ENCODE data around the gene FAM118A. TPM values are rescaled to one million over a fixed set of nuclear protein-coding genes. Genes with fewer than 3 reads are reported as not detected.
"Not testable (repeated sequence)": the region's sequence is repeated elsewhere in the genome, so short reads cannot be mapped to it uniquely, and the experiment has no call there.

Gene FAM118A
- total RNA-seq, 2 donors from 2014 or later: 36.1 to 75.3 TPM

- no peaks in the 10 kb centered on the region for H3K36me3 ChIP-seq
- no peak overlapping the region for H3K9ac ChIP-seq (ENCODE audit: low read depth in 2 of 2, low read length in 2 of 2)
- no peak for TF ChIP-seq CTCF (IDR thresholded peaks at IDR 0.05)
- intact Hi-C loops (cut with DNase I): no loop called here
- no peaks in the 10 kb centered on the region for H3K9me3 ChIP-seq
- H3K4me3 ChIP-seq: no peak overlapping the region
- peaks cover 7% of the 10 kb centered on the region for H3K4me1 ChIP-seq
- H3K27me3 ChIP-seq: no peaks in the 10 kb centered on the region
- DNase-seq: no peak
- H3K27ac ChIP-seq: no peak overlapping the region
Observed at GRCh38 chr22:45294030-45294429, 15.7 kb upstream of the FAM118A start.

DNA sequence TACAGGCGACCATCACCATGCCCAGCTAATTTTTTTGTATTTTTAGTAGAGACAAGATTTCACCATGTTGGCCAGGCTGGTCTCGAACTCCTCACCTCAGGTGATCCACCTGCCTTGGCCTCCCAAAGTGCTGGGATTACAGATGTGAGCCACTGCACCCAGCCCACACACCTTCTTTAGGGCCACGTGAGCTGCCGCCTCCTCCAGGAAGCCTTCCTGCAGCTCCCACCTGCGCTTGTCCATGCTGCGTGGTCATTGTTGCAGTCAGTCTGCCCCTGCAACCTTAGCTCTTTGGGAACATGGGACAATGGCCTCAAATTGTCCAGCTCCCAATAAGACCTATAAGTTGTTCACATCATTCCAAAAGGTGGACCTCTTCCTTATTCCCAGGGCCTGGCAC, 14.7 kb upstream of the FAM118A start:
- H3K9ac ChIP-seq (ENCODE audit: low read depth in 2 of 2, low read length in 2 of 2); H3K27ac ChIP-seq; H3K9me3 ChIP-seq; DNase-seq; H3K36me3 ChIP-seq; H3K27me3 ChIP-seq; H3K4me1 ChIP-seq; H3K4me3 ChIP-seq; intact Hi-C loops (cut with DNase I): not testable (repeated sequence)

- intact Hi-C loops (cut with DNase I): no loop called here
- H3K4me1 ChIP-seq: no peaks in the 10 kb centered on the region
- no peak for TF ChIP-seq CTCF (IDR thresholded peaks at IDR 0.05)
- no peak overlapping the region for H3K9ac ChIP-seq (ENCODE audit: low read depth in 2 of 2, low read length in 2 of 2)
- no peaks in the 10 kb centered on the region for H3K9me3 ChIP-seq
- no peaks in the 10 kb centered on the region for H3K27me3 ChIP-seq
- DNase-seq: no peak
- no peak overlapping the region for H3K4me3 ChIP-seq
- no peaks in the 10 kb centered on the region for H3K36me3 ChIP-seq
- no peak overlapping the region for H3K27ac ChIP-seq
Observed at GRCh38 chr22:45295492-45295891, 14.2 kb upstream of the FAM118A start.

DNA sequence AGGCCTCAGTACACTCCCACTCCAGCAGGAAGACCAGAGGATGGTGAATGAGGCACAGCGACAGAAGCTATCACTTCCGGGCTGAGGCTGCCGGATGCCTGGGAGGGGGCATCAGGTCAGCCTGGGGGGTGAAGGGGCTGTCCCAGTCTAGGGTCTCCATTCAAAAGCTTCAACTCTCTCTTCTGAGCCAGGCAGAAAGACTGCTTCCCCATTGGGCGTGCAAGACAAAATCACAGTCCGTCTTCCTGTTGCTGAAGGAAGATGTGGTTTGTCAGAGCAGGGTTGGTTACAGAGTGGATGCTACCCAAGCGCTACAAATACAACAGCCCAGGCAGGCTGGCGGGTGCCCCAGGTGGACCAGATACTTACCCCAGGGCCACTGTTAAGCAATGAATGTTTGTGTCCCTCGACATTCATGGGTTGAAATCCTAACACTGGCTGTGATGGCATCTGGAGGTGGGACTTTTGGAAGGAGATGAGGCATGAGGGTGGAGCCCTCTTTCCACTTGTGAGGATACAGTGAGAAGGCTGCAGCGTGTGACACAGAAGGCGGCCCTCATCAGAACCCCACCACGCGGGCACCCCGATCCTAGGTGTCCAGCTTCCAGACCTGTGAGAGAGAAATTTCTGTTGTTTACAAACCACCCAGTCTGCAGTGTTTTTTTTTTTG, 13.0 kb upstream of the FAM118A start:
- H3K4me1 ChIP-seq: no peaks in the 10 kb centered on the region
- H3K9me3 ChIP-seq: no peaks in the 10 kb centered on the region
- H3K9ac ChIP-seq (ENCODE audit: low read depth in 2 of 2, low read length in 2 of 2): no peak overlapping the region
- no peak overlapping the region for H3K4me3 ChIP-seq
- no peaks in the 10 kb centered on the region for H3K36me3 ChIP-seq
- DNase-seq: no peak
- no peak overlapping the region for H3K27ac ChIP-seq
- intact Hi-C loops (cut with DNase I): no loop called here
- TF ChIP-seq CTCF (IDR thresholded peaks at IDR 0.05): no peak
- no peaks in the 10 kb centered on the region for H3K27me3 ChIP-seq

GRCh38 chr22:45298934-45299505, 10.7 kb upstream of the FAM118A start:
- no peak overlapping the region for H3K27ac ChIP-seq
- DNase-seq: no peak
- H3K4me3 ChIP-seq: no peak overlapping the region
- TF ChIP-seq CTCF (IDR thresholded peaks at IDR 0.05): no peak
- H3K4me1 ChIP-seq: no peaks in the 10 kb centered on the region
- no peaks in the 10 kb centered on the region for H3K27me3 ChIP-seq
- H3K36me3 ChIP-seq: no peaks in the 10 kb centered on the region
- intact Hi-C loops (cut with DNase I): no loop called here
- no peak overlapping the region for H3K9ac ChIP-seq (ENCODE audit: low read depth in 2 of 2, low read length in 2 of 2)
- no peaks in the 10 kb centered on the region for H3K9me3 ChIP-seq

GRCh38 chr22:45302751-45303150, 7.0 kb upstream of the FAM118A start:
- Histone ChIP-seq H3K9me3 (no peaks in the 10 kb centered on the region), H3K4me3 (no peak overlapping the region), H3K27me3 (no peaks in the 10 kb centered on the region), H3K27ac (peak overlapping the region; percentile 62), H3K36me3 (no peaks in the 10 kb centered on the region), H3K4me1 (no peaks in the 10 kb centered on the region), H3K9ac (ENCODE audit: low read depth in 2 of 2, low read length in 2 of 2) (peak overlapping the region; percentile 9 to 12)
- DNase-seq: no peak
- TF ChIP-seq CTCF (IDR thresholded peaks at IDR 0.05): no peak
- intact Hi-C loops (cut with DNase I): no loop called here

Measured in colonic mucosa (tissue), 4 donors.